ENCODE results near the gene ELMO1. TPM values are rescaled to one million over a fixed set of nuclear protein-coding genes. Genes with fewer than 3 reads are reported as not detected.

Gene ELMO1
- total RNA-seq, 1 donor, result under 0.01 TPM

- no peak for TF ChIP-seq CTCF (IDR thresholded peaks at IDR 0.05; ENCODE audit: insufficient read depth, low read depth, low read length)
- no peak for DNase-seq (ENCODE audit: low read depth)
- H3K4me3 ChIP-seq (ENCODE audit: low read depth, low read length), result no peak overlapping the region
Observed at GRCh38 chr7:36860681-36861080, 588.0 kb downstream of the ELMO1 start.

GRCh38 chr7:36855330-36855729 lies 593.3 kb downstream of the ELMO1 start:
- H3K4me3 ChIP-seq (ENCODE audit: low read depth, low read length), result no peak overlapping the region
- no peak for TF ChIP-seq CTCF (IDR thresholded peaks at IDR 0.05; ENCODE audit: insufficient read depth, low read depth, low read length)
- DNase-seq (ENCODE audit: low read depth), result no peak

GRCh38 chr7:36854652-36855051 lies 594.0 kb downstream of the ELMO1 start:
- no peak for TF ChIP-seq CTCF (IDR thresholded peaks at IDR 0.05; ENCODE audit: insufficient read depth, low read depth, low read length)
- no peak overlapping the region for H3K4me3 ChIP-seq (ENCODE audit: low read depth, low read length)

DNA sequence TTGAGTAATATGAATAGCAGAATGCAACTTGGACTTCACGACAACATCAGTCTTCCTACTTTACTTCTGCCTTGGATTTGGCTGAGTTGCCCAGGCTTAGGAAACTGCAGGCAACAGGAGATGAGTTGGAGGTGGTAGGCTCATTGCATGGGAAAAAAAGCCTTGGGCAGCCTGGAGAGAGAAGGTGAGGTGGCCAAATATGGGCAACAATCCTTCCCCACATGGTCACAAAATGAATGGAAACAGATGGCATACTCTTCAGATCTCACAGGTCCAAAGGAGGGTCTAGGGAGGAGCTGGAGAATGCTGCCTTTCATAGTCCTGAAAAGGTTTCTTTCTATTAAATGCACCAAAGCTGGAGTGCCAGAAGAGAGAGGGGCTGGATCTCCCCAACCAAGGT lies 595.7 kb downstream of the ELMO1 start:
- TF ChIP-seq CTCF (IDR thresholded peaks at IDR 0.05; ENCODE audit: insufficient read depth, low read depth, low read length), result no peak

More at GRCh38 chr7:36854652-36855051, 594.0 kb downstream of the ELMO1 start:
- DNase-seq (ENCODE audit: low read depth), result no peak

GRCh38 chr7:36852017-36852416 lies 596.6 kb downstream of the ELMO1 start:
- no peak for DNase-seq (ENCODE audit: low read depth)
- no peak for TF ChIP-seq CTCF (IDR thresholded peaks at IDR 0.05; ENCODE audit: insufficient read depth, low read depth, low read length)
- H3K4me3 ChIP-seq (ENCODE audit: low read depth, low read length), result no peak overlapping the region

More for the DNA sequence above, 595.7 kb downstream of the ELMO1 start:
- no peak overlapping the region for H3K4me3 ChIP-seq (ENCODE audit: low read depth, low read length)
- DNase-seq (ENCODE audit: low read depth), result no peak

DNA sequence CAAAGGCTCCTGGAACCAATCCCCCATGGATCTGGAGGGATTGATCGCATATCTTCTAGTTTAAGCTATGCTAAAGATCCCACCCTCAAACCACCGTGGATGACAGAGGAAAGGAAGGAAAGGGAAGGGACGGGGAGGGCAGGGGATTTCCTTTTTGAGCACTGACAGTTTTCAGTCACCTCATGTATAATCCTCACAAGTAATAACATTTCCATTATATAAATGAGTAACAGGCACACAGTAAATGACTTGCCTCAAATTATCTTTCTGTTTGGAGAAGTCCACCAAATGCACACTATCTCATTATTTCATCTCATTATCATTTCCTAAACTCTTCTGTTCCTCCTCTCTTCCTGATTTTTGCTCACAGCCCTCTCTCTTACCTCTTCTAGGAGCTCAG lies 597.3 kb downstream of the ELMO1 start:
- no peak for TF ChIP-seq CTCF (IDR thresholded peaks at IDR 0.05; ENCODE audit: insufficient read depth, low read depth, low read length)
- no peak overlapping the region for H3K4me3 ChIP-seq (ENCODE audit: low read depth, low read length)
- DNase-seq (ENCODE audit: low read depth), result no peak

DNA sequence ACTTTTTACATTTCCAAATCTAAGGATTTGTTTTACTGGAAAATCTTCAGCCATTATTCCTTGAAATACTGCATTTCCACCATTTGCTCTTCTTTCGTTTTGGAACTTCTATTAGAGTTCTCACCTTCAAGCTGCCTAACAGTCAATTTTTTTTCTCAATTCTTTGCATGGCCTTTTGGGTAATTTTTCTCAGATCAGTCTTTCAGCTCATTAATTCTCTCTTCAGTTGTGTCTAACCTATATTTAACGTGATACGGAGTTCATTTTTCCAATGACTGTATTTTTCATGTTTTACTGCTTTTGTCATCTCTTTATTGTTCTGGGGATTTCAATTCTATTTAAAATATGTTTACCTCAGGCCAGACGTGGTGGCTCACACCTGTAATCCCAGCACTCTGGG lies 600.7 kb downstream of the ELMO1 start:
- no peak overlapping the region for H3K4me3 ChIP-seq (ENCODE audit: low read depth, low read length)
- no peak for DNase-seq (ENCODE audit: low read depth)
- TF ChIP-seq CTCF (IDR thresholded peaks at IDR 0.05; ENCODE audit: insufficient read depth, low read depth, low read length), result no peak

Measured in fibroblast of villous mesenchyme (primary cell).